Neural cell (in vitro differentiated cells): ENCODE measurements around the gene TTC13.

Experiments used
- CTCF ChIP-seq: fragments of 450-650 bp; IDR thresholded peaks from 2 replicates; pipeline ENCODE4 v1.5.1; 2014; ENCODE audit warnings: antibody characterized with exemption, mild to moderate bottlenecking, moderate library complexity; ENCODE audit not compliant: poor library complexity, severe bottlenecking
- EZH2 ChIP-seq: fragments of 200-600, 300-800 bp; shearing (Covaris generic), sonication (generic); IDR thresholded peaks from 2 replicates; pipeline ENCODE4 v1.6.1; 2014; ENCODE audit warnings: antibody characterized with exemption, low read length, borderline replicate concordance, mild to moderate bottlenecking; ENCODE audit not compliant: insufficient read depth, poor library complexity, severe bottlenecking
- POLR2AphosphoS5 ChIP-seq: IDR thresholded peaks from 2 replicates; pipeline ENCODE4 v1.6.1; 2012
- RAD21 ChIP-seq: fragments of 450-650 bp; conservative IDR thresholded peaks from 2 replicates; pipeline ENCODE4 v1.6.1; 2014; ENCODE audit warnings: antibody characterized with exemption, mild to moderate bottlenecking, moderate library complexity
- REST ChIP-seq: IDR thresholded peaks from 2 replicates; pipeline ENCODE4 v1.6.1; 2012; ENCODE audit warnings: borderline replicate concordance
- SMC3 ChIP-seq: fragments of 450-650 bp; conservative IDR thresholded peaks from 2 replicates; pipeline ENCODE4 v1.6.1; 2014; ENCODE audit warnings: antibody characterized with exemption, mild to moderate bottlenecking, moderate library complexity; ENCODE audit not compliant: poor library complexity
- TAF1 ChIP-seq: IDR thresholded peaks from 2 replicates; pipeline ENCODE4 v1.6.1; 2012; ENCODE audit warnings: low read depth

- TF ChIP-seq SMC3 = no peak
- TF ChIP-seq CTCF = no peak
- no peak for TF ChIP-seq REST
- no peak for TF ChIP-seq RAD21
- no peak for TF ChIP-seq EZH2
- TF ChIP-seq POLR2AphosphoS5 = no peak
- TF ChIP-seq TAF1 = no peak
Observed at GRCh38 chr1:230875370-230875769, 103.3 kb downstream of the TTC13 start.
